HG03095 (cell line): ENCODE results near the gene ACER3.
"Not testable (repeated sequence)": the region's sequence is repeated elsewhere in the genome, so short reads cannot be mapped to it uniquely, and the experiment has no call there.

Experiments used
- ATAC-seq: cut with Tn5 transposase; IDR thresholded peaks from one replicate; pipeline ENCODE4 v1.9.1; 2021; ENCODE audit warnings: moderate library complexity; ENCODE audit not compliant: unreplicated experiment

Gene ACER3

GRCh38 chr11:76987203-76987602 lies 126.5 kb downstream of the ACER3 start:
- no peak for ATAC-seq

DNA sequence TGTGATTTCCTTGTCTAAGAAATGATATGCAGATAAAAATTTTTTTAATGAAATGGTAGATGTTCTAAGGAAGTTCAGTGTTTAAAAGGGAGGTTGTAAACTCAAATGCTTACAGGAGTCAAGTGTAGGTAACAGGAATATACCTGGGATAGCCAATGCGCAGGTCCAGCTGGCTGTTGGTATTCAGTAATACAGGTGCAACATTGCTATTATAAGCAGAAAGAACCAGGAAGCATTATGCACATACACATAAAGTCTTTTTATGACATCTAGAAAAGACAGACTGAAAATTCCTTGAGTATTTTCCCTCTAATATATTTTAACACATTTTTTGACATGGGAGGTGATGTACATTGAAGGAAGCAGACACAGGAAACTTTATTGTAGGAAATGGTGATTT lies 129.9 kb downstream of the ACER3 start:
- no peak for ATAC-seq

- ATAC-seq: no peak
These were observed 134.4 kb downstream of the ACER3 start for GRCh38 chr11:76995081-76995576.

DNA sequence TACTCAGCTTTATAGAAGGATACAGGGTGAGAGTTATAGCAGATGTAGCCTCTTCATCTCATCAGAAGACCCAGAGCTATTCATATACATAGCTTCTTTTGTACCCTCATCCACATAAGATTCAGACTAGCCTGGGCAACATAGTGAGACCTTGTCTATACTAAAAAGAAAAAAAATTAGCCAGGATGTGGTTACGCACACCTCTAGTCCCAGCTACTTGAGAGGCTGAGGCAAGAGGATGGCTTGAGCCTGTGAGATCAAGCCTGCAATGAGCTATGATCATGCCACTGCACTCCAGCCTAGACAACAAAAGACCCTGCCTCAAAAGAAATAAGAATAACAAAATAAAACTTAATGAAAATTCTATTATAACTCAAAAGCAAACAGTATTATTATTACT lies 136.8 kb downstream of the ACER3 start:
- no peak for ATAC-seq

GRCh38 chr11:76999597-76999996 lies 138.9 kb downstream of the ACER3 start:
- no peak for ATAC-seq

DNA sequence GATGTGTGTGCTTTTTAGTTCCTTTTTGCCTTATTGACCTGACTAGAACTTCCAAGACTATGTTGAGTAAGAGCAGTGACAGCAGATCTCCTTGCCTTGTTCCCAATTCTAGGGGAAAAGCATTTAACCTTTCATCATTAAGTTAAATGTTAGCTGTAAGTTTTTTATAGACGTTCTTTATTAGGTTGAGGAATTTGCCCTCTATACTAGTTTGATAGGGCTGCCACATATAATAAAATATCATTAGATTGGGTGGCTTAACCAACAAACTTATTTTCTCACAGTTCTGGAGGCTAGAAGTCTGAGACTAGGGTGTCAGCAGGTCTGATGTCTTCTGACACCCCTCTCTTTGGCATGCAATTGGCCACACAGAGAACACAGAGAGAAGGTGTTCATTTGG lies 140.9 kb downstream of the ACER3 start:
- ATAC-seq: no peak

DNA sequence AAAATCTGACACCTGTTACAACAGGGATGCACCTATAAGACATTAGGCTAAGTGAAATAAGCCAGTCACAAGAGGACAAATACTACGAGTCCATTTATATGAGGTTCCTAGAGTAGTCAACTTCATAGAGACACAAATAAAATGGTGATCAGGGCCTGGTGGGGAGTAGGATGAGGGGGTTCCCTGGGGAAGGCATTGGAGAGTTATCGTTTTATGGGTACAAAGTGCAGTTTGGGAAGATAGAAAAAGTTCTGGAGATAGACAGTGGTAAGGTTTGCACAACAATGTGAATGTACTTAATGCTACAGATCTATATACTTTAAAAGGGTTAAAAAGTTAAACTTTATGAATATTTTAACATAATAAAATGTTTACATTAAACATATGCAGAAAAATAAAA lies 142.1 kb downstream of the ACER3 start:
- no peak for ATAC-seq

DNA sequence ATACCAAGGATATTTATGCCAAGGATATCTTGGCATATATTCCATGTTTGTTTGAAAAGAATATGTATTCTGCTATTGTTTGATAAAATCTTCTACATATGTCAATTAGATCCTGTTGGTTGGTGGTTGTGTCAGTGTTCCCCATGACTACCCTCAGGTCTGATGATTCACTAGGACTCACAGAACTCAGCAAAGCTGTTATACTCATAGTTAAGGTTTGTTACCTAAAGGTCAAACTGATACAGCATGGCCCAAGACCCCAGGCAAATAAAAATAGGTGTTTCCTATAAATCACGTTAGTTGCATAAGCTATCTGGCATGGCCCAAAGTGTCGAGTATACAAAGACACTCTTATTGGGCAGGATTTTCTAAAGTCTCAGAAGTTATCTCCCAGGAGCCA lies 143.2 kb downstream of the ACER3 start:
- no peak for ATAC-seq

DNA sequence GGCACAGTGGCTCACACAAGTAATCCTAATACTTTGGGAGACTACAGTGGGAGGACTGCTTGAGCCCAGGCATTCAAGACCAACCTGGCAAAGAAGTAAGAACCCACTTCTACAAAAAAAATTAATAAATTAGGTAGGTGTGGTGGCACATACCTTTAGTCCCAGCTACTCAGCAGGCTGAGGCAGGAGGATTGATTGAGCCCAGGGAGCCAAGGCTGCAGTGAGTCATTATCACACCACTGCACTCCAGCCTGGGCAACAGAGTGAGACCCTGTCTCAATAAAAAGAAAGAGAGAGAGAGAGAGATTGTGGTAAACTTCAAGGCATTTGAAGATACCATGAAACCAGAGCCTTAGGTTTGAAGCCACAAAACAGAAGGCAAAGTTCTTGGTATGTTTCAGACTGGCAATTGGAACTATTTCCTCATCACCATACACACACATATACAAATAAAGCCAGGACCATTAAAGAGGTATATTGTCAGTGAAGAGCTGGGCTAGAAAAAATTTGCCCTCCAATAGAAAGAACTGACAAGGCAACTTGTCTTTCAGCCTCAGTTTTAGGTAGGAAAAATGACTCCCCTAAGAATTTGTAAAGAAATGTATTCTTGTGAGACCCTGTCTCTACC lies 148.9 kb downstream of the ACER3 start:
- no peak for ATAC-seq

DNA sequence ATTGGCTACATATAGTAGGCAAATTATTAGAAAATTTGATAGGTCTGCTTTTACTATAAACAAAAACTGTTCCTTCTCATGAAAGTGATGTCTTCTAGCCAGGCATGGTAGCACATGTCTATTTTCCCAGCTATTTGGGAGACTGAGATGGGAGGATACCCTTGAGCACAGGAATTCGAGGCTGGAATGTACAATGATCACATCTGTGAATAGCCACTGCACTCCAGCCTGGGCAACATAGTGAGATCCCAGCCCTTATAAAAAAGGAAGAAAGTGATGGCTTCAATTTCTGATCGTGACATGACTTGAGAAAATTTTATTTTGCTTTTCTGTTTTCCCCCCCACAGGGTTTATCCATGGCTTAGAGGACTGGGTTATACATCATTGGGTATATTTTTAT lies 154.0 kb downstream of the ACER3 start:
- ATAC-seq: no peak

DNA sequence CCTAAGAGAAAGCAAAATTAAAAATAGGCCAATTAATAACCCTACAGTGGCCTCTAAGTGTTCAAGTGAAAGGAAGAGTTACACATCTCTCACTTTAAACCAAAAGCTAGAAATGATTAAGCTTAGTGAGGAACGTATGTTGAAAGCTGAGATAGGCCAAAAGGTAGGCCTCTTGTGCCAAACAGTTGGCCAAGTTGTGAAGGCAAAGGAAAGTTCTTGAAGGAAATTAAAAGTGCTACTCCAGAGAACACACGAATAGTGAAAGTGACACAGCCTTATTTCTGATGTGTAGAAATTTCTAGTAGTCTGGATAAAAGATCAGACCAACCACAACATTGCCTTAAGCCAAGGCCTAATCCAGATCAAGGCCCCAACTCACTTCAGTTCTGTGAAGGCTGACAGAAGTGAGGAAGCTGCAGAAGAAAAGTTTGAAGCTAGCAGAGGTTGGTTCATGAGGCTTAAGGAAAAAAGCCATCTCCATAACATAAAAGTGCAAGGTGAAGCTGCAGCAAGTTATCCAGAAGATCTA lies 157.7 kb downstream of the ACER3 start:
- ATAC-seq: not testable (repeated sequence)

- no peak for ATAC-seq
These were observed 159.4 kb downstream of the ACER3 start for GRCh38 chr11:77019976-77020595.

- ATAC-seq: no peak
These were observed 160.0 kb downstream of the ACER3 start for GRCh38 chr11:77020734-77021133.

DNA sequence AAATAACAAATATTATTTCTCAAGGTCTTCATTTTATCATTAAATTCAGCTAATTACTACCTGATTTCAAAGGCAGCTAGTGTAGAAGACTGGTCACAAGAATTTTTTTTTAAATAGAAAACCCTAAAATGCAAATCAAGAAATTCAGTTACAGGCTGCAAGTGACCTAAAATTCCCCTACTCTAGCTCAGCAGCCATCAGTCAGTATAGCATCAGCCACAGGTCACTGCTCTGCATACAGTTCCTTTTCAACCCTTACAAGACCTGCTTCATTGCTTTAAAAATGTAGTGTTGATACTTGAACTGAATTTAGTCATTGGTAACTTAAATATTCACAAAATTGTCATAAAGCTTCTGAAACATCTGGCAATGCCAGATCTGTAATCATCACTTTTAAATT lies 164.0 kb downstream of the ACER3 start:
- ATAC-seq: no peak

- ATAC-seq: no peak
These were observed 165.5 kb downstream of the ACER3 start for GRCh38 chr11:77026221-77026620.

DNA sequence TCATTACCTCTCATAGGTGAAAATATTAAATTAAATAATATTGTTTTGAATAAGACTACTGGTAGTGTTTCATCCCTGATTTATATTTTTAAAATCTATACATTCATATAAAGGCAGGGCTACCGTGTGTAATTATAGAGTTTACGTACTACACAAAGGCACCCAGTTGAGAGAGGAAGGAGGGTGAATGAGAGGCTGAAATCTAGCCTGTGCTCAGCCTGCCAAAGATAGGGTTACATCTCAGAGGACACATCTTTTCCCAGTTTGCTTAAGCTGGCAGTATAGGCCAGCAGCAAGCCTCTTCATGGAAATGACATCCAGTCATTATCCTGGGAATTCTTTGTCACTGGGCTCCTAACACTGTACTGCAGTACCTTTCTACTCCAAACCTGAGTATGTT lies 166.0 kb downstream of the ACER3 start:
- no peak for ATAC-seq

GRCh38 chr11:77027275-77027674 lies 166.6 kb downstream of the ACER3 start:
- no peak for ATAC-seq

GRCh38 chr11:77029829-77030228 lies 169.1 kb downstream of the ACER3 start:
- no peak for ATAC-seq

- no peak for ATAC-seq
These were observed 170.2 kb downstream of the ACER3 start for GRCh38 chr11:77030834-77031414.

DNA sequence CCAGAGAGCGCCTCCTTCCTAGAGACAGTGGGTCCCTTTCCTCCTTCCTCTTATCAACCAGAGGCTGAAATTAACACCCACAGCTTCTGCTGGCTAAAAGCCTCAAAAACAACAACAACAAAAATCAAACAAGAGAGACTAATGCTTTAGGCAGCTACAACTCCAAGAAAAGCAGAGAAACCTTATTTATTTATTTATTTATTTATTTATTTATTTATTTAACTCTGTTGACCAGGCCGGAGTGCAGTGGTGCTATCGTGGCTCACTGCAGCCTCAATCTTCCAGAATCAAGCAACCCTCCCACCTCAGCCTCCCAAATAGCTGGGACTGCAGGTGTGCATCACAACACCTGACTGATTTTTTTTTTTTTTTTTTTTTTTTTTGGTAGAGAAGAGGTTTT lies 170.9 kb downstream of the ACER3 start:
- ATAC-seq: no peak

GRCh38 chr11:77035039-77035438 lies 174.3 kb downstream of the ACER3 start:
- ATAC-seq: no peak

GRCh38 chr11:77035580-77035979 lies 174.9 kb downstream of the ACER3 start:
- ATAC-seq: no peak
